Mammary epithelial cell (primary cell): ENCODE measurements around the gene AMACR.

Experiments
- CTCF ChIP-seq, 2 donors: IDR thresholded peaks in 1 of 2; conservative IDR thresholded peaks in 1 of 2; 2 replicates each; pipeline ENCODE4 v1.5.1; 2011 to 2012; ENCODE audit warnings: inconsistent platforms in 2 of 2, low read length in 2 of 2, mild to moderate bottlenecking in 2 of 2, control low read depth in 1 of 2, low read depth in 1 of 2; ENCODE audit not compliant: insufficient read depth in 1 of 2; ENCODE audit errors: extremely low read depth in 1 of 2
- EZH2 ChIP-seq: IDR thresholded peaks from 2 replicates; pipeline ENCODE4 v1.6.1; 2012; ENCODE audit warnings: low read length, inconsistent platforms, borderline replicate concordance

GRCh38 chr5:34053571-34054399 is 45.9 kb upstream of the AMACR start:
- no peak for TF ChIP-seq EZH2
- no peak for TF ChIP-seq CTCF (conservative IDR thresholded peaks at IDR 0.05 in 1 of 2, IDR thresholded peaks at IDR 0.05 in 1 of 2; ENCODE audit: extremely low read depth in 1 of 2, insufficient read depth in 1 of 2, low read depth in 1 of 2, low read length in 2 of 2)
